ENCODE measurements around the gene ANXA2R.
A peak's percentile ranks its signal among the peaks of the same experiment; 100 is the strongest.
"Not testable (repeated sequence)": the region's sequence is repeated elsewhere in the genome, so short reads cannot be mapped to it uniquely, and the experiment has no call there.

Gene ANXA2R, protein sequence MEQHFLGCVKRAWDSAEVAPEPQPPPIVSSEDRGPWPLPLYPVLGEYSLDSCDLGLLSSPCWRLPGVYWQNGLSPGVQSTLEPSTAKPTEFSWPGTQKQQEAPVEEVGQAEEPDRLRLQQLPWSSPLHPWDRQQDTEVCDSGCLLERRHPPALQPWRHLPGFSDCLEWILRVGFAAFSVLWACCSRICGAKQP

DNA sequence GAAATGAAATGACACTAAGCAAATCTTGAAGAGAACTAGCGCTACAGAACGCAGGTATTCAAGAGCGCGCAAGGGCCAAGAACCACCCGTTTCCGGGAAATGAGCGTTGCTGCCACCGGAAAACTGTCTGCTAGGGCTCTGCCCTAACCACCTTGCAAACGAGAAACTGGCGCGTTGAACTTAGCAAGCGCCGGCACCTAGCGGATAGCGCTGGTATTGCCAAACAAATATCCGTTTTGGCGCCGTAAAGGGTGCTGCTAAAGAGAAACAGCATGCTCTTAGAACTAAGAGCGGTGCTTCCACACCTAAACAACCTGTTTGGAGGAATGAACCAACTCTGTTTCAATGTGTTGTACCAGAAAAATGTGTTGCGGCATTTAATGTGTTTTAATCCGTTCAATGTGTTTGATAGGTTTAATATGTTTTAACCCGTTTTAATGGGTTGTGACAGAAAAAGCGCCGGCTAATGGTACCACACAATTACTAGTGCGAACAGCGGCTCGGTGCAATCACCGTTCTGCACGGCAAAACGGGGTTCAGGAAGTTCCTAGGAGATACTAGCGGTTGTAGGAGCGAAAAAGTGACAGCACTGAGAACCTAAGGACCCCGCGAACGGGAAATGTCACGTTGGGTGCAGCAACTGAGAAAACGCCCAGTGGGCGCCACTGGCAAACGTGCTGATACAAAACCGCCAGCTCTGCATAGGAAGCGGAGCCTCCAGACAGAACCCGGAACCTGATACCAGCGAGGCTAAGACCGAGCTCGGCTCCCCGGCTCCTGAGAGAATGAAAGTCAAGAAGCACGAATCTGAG is at the start of gene ANXA2R:
Gene ANXA2R, minus strand, starts transcription at position 33 of the 812 bp plus-strand sequence. CDS start 273 bp downstream, outside the sequence.
- peak; percentile 97 for DNase-seq

GRCh38 chr5:43086118-43086908 is 46.2 kb upstream of the ANXA2R start:
- DNase-seq: not testable (repeated sequence)

GRCh38 chr5:43085453-43085852 is 45.3 kb upstream of the ANXA2R start:
- DNase-seq: no peak

DNA sequence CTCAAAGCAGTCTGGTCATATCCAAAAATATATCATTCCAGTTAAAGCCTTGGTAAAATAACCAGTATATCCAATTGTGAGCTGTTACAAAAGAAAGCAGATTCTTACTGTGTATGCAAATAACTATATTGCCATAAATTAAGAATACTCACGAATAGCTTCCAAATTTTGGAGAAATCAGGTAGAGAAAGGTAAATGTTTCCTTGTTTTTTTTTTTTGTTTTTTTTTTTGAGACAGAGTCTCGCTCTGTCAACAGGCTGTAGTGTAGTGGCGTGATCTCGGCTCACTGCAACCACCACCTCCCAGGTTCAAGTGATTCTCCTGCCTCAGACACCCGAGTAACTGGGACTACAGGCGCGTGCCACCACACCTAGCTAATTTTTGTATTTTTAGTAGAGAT is 44.3 kb upstream of the ANXA2R start:
- not testable (repeated sequence) for DNase-seq

- not testable (repeated sequence) for DNase-seq
Measured at GRCh38 chr5:43081345-43081744, 41.2 kb upstream of the ANXA2R start.

DNA sequence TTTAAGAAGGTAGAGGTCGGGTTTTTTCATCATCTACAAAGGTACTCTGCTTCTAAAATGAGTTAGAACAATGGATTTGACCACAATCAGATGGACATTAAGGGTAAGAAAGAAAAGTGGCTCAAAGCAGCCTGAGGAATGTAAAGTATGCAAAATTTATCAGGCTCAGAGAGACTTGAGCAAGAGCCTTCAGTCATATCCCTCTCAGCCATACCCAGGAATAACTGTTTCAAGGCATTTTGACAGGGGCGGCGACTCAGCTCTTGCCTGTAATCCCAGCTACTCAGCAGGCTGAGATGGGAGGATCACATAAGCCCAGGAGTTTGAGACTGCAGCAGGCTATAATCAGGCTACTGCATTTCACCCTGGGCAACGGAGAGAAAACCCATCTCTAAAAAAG is 38.8 kb upstream of the ANXA2R start:
- DNase-seq: no peak

GRCh38 chr5:43077446-43078191 is 37.5 kb upstream of the ANXA2R start:
- not testable (repeated sequence) for DNase-seq

GRCh38 chr5:43075319-43076293 is 35.5 kb upstream of the ANXA2R start:
- no peak for DNase-seq

DNA sequence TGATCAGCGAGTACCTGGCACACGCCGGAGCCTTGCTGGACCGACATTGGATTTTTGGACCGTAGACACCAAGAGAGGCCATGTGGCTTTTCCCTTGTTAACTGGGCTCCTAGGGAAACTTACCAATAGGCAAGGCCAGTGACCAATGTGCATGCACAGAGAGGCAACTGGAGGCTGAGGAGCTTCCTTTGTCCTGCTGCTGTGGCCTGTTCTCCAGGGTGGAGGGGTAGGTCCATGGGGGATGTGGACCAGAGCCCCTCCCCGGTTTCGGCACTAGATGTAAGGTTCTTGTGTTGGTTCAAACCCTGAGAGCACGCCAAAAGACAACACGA is 34.8 kb upstream of the ANXA2R start:
- DNase-seq: no peak

DNA sequence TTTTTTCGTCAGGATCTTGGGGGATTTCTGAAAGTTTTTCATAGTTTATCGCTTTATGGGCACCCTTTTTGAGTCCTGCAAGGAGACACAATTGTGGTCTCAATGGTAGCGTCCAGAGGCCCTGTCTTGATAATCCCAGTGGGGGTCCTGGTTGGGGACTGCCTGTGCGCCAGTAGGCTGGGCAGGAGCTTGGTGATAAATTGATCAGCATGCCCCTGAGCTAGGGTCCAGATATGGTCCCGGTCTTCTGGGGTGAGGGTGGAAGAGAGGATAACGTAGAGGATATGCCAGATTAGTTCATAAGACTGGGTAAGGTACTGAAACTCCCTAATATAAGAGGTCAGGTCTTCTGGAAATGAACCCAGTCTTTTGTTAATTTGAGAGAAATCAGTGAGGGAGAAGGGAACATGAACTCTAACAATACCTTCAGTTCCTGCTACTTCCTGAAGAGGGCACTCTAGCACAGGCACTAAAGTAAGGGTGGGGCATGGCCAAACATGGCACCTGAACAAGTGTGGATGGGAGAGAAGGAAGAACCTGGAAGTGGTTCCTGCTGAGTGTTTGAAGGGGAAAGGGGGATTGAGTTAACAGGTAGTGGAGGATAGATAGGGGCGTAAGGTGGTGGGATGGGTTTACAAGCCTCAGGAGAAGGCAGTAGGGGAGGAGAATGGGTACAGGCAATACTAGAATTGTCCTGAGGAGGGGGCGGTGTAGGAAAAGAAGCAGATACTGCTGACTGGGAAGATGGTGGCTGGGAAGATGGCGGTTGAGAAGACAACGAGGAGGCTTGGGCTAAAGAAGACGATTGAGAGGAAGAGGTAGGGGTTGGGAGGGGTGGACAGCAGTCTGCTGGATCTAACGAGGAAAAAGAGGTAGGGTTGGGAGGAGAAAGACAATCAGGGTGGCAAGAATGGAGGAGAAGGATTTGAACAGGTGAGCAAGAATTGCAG is 33.8 kb upstream of the ANXA2R start:
- DNase-seq: peak; percentile 72

GRCh38 chr5:43069401-43069720 is 29.2 kb upstream of the ANXA2R start:
- DNase-seq: not testable (repeated sequence)

- DNase-seq: no peak
Measured at GRCh38 chr5:43068037-43068436, 27.9 kb upstream of the ANXA2R start.

- DNase-seq: peak; percentile 96
Measured at GRCh38 chr5:43066799-43067741, 27.0 kb upstream of the ANXA2R start.

- DNase-seq: peak; percentile 89
Measured at GRCh38 chr5:43065948-43066798, 26.1 kb upstream of the ANXA2R start.

- no peak for DNase-seq
Measured at GRCh38 chr5:43065387-43065947, 25.3 kb upstream of the ANXA2R start.

GRCh38 chr5:43063721-43064171 is 23.6 kb upstream of the ANXA2R start:
- DNase-seq: no peak

GRCh38 chr5:43061352-43062075 is 21.4 kb upstream of the ANXA2R start:
- no peak for DNase-seq

Measured in activated effector memory CD4-positive, alpha-beta T cell treated with anti-CD3 and anti-CD28 coated beads, Interleukin-2, amount 50 U/mL, for 16 hours (primary cell).